ENCODE measurements around the gene PHC2.
"Not testable (repeated sequence)": the region's sequence is repeated elsewhere in the genome, so short reads cannot be mapped to it uniquely, and the experiment has no call there.

Gene PHC2

DNA sequence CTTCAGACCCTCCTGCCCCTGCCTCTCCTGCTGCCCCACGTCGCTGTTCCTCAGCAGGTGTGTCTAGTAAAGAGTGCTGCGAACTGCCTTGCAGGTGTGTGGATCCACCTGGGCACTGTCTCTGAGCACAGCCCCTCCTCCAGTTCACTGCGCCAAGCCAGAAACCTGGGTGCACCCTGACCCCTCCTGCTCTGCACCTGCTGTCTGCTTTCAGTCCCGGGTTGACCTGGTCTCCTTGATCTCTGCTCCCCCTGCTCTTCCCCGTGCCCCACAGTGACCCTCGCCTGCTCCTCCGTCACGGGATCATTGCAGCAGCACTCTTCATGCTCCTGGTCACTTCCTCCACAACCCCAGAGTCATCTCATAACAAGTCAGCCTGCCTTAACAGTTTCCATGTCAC is 116.5 kb downstream of the PHC2 start:
- no peak for DNase-seq (ENCODE audit: low spot score)

DNA sequence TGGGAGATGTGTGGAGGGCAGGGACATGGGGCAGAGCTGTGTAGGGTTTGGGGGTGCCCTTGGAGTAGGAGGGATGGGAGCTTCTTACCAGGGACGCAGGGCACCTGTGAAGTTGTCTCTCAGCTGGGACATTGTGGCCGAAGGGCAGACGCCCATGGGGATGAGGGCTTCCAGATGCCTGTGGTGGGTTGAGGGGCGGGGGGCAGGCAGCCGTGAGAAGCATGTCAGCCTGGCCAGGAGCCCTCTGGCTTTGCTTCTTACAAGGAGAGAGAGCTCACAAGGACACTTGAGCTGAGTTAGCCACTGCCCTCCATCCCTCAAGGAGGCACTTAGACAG is 118.5 kb downstream of the PHC2 start:
- no peak for DNase-seq (ENCODE audit: low spot score)

GRCh38 chr1:33311706-33312412 is 119.0 kb downstream of the PHC2 start:
- no peak for DNase-seq (ENCODE audit: low spot score)

- no peak for DNase-seq (ENCODE audit: low spot score)
Measured at GRCh38 chr1:33310702-33311101, 120.2 kb downstream of the PHC2 start.

DNA sequence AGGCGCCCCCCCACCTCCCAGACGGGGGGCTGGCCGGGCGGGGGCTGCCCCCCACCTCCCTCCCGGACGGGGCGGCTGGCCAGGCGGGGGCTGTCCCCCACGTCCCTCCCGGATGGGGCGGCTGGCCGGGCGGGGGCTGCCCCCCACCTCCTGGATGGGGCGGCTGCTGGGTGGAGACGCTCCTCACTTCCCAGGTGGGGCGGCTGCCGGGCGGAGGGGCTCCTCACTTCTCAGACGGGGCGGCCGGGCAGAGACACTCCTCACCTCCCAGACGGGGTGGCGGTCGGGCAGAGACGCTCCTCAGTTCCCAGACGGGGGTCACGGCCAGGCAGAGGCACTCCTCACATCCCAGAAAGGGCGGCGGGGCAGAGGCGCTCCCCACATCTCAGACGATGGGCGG is 121.5 kb downstream of the PHC2 start:
- not testable (repeated sequence) for DNase-seq (ENCODE audit: low spot score)

DNA sequence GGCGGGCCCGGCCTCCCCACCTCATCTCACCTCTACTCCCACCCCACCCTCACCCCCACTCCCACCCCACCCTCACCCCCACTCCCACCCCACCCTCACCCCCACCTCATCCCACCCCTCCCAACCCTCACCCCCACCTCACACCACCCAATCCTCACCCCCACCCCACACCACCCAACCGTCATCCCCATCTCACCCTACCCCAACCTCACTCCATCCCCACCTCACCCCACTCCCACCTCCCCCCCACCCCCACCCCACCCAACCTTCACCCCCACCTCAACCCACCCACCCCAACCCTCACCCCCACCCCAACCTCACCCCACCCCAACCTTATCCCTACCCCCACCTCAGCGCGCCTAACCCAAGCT is 123.4 kb downstream of the PHC2 start:
- DNase-seq (ENCODE audit: low spot score): no peak

DNA sequence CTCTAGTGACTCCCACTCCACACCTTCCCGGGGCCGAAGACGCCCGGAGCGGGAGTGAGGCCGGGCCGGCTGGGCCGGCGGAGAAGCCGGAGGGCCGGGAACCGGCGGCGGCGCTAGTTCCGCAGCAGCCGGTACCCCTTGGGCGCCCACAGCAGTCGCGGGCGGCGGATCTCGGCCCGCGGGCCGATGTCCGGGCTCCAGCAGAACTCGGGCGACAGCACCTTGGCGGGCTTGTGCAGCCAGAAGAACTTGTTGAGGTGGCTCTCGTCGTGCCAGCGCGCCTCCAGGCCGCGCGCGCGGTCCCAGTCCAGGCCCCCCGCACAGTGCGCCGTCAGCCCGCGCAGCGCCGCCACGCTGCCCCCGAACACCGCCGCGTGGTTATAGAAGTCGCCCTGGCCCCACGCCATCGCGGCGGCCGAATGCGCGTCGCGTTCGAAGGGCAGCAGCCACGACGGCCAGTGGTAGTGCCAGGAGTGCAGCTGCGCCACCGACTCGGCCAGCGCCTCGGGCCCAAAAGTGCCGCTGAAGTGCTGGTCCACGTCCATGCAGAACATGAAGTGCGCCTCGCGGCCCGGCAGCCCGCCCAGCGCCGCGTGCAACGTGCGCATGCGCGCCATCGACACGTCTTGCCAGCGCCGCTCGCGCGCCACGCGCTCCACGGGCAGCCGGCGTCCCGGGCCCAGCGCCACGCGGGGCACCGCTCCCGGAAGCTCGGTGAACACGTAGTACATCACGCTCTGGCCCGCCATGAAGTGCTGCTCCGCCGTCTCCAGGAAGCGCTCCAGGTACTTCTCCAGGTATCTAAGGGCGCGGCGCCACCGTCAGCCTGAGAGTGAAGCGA is 124.0 kb downstream of the PHC2 start:
- DNase-seq (ENCODE audit: low spot score): no peak

DNA sequence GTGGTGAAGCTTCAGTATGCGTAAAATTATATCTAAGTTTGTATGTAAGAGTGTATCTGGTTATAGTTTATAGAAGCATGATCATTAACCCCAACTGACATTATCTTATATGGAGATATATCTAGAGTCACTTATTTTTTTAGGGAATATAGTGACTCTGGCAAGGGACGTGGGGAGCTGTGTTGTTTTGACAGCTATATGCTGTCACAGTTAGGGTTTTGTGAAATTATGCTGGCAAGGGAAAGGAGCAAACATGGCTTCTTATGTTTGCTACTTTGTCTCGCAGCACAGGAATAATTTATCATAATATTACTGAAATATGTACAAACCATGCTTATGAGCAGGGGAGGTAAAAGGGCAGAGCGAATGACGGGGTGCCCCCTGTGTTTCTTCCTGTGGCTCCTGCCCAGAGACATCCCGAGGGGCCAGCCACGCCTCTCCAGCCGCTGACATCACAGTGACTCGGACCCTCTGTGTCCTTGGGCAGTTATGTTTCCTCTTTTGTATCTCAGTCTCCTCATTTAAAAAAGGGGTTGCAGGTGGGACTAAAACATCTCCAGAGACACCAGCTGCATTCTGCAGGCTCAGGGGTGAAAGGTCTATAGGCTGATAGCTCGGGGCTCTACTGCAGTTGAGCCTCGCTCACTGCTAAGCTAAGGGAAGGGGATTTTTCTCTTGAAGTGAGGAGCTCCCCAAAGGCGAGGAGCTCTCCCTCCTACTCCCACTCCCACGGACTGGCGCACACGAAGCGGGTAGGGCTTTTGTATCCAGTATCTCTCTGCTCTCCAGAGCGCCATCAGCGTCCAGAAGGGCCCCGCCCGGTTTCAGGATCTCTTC is 124.9 kb downstream of the PHC2 start:
- DNase-seq (ENCODE audit: low spot score): no peak

DNA sequence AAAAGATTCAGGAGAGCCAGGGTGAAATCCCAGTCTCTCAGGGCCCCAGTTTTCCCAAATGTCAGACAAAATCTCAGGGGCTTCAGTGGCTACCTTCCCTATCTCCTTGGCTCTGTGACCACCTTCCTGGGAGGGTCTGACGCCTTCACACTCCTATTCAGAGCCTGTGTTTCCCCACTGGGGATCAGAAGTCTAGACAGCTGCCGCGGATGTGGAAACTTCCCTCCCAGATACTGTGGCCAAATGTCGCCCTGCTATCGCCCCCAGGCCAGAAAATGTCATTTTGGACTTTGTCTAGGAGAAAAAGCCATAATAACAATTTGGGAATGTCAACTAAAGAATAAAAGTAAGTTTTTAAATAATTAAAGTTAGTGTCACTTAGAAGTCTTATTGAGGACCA is 125.9 kb downstream of the PHC2 start:
- no peak for DNase-seq (ENCODE audit: low spot score)

GRCh38 chr1:33302325-33302724 is 128.6 kb downstream of the PHC2 start:
- DNase-seq (ENCODE audit: low spot score): no peak

DNA sequence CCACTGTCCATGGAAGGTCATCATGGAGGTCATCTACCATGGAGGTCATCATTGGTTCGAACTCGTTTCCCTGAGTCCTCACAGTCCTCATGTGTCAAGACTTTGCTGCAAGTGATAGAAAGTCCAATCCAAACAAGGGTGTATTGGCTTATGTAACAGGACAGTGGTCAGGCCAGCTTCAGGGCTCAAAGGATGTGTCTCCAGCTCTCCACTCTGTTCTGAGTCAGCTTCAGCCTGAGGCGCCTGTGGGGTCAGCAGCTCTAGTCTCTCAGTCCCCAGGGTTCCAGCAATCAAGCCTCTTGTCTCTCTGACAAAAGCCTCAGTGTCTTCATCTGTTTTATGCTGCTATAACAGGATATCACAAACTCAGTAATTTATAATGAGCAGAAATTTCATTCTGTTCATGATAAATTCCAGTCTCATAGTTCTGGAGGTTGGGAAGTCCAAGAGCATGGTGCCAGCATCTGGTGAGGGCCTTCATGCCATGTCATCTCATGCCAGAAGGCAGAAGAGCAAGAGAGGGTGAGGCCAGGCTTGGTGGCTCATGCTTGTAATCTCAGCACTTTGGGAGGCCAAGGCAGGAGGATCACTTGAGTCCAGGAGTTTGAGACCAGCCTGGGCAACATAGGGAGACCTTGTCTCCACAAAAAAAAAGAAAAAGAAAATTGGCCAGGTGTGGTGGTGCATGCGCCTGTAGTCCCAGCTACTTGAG is 129.5 kb downstream of the PHC2 start:
- DNase-seq (ENCODE audit: low spot score): no peak

GRCh38 chr1:33300673-33301072 is 130.2 kb downstream of the PHC2 start:
- DNase-seq (ENCODE audit: low spot score): no peak

- no peak for DNase-seq (ENCODE audit: low spot score)
Measured at GRCh38 chr1:33299461-33300155, 131.3 kb downstream of the PHC2 start.

- peak; percentile 74 for DNase-seq (ENCODE audit: low spot score)
Measured at GRCh38 chr1:33298623-33299277, 132.1 kb downstream of the PHC2 start.

- DNase-seq (ENCODE audit: low spot score): no peak
Measured at GRCh38 chr1:33297911-33298622, 132.8 kb downstream of the PHC2 start.

- no peak for DNase-seq (ENCODE audit: low spot score)
Measured at GRCh38 chr1:33296824-33297223, 134.1 kb downstream of the PHC2 start.

DNA sequence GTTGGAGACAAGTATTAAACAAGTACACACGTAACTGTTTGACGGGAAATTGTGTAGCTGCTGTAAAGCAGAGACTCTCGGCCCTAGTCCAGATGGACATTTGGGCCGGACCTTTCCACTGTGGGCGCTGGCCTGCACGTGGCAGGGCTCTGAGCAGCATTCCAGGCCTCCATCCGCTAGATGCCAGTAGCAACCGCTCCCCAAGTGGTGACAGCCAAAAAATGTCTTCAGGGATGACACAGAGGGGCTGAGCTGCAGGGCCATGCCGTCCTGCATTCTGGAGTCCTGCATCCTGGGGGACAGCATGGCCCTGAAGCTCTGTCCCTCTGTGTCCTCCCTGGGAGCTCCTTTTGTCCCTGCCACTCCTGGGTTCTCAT is 134.8 kb downstream of the PHC2 start:
- DNase-seq (ENCODE audit: low spot score): no peak

GRCh38 chr1:33295450-33296081 is 135.3 kb downstream of the PHC2 start:
- DNase-seq (ENCODE audit: low spot score): peak; percentile 78

DNA sequence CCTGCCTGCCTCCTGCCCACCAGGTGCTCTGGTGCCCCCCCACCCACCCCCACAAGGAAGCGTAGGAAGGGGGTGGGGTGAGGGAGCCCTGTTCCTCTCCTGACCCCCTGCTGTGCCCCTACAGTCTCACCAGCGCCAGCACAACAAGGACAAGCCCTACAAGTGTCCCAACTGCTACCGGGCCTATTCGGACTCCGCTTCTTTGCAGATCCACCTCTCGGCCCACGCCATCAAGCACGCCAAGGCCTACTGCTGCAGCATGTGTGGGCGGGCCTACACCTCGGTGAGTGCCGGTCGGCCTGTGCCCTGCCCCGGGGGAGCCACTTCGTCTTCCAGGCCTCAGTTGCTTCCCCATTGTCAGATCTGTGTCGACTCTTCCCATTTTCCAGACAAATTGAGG is 135.9 kb downstream of the PHC2 start:
- no peak for DNase-seq (ENCODE audit: low spot score)
